ENCODE results near the gene RAD9A. TPM values are rescaled to one million over a fixed set of nuclear protein-coding genes. Genes with fewer than 3 reads are reported as not detected.

The RAD9A gene
- 26.9 and 38.6 TPM in 2 replicates for total RNA-seq (2022)
- percentile 54 among the genes with signal in this experiment for Bru-seq, nascent RNA
- BruChase-seq, experiment 1, labeled RNA remaining after a 6-hour chase = percentile 62 among the genes with signal in this experiment
- BruChase-seq, experiment 2, labeled RNA remaining after a 2-hour chase = percentile 65 among the genes with signal in this experiment
- long read RNA-seq, partial matches to known transcripts = 5 of 16 reads
- long read RNA-seq, other reads (novel, unspliced or antisense) = 7 of 16 reads

- DNase-seq = peak; percentile 94
- peak within 1 kb of the TSS; percentile 91 for H3K4me3 Mint-ChIP-seq (ENCODE audit: low read depth, unreplicated experiment)
- H3K36me3 Mint-ChIP-seq (ENCODE audit: insufficient read depth, unreplicated experiment) = peaks cover 55% of the 10 kb centered on the region
- H3K9me3 Mint-ChIP-seq (ENCODE audit: low read depth, unreplicated experiment) = no peaks in the 10 kb centered on the region
- no peak for TF ChIP-seq CTCF (IDR thresholded peaks at IDR 0.05; ENCODE audit: unreplicated experiment)
- peak within 1 kb of the TSS; percentile 73 for H3K27ac Mint-ChIP-seq (ENCODE audit: unreplicated experiment)
- intact Hi-C loops (cut with micrococcal nuclease; ENCODE audit: unreplicated experiment) = loop anchor here (5.0 kb wide), 1 partner anchor 39 kb away; the partner anchor contains the start of gene POLD4
- H3K27me3 Mint-ChIP-seq (ENCODE audit: unreplicated experiment) = no peaks in the 10 kb centered on the region
- CTCF ChIA-PET = interaction anchor here (0.8 to 1.7 kb wide), 9 partner anchors 9 to 114 kb away, joined by 3 to 9 read pairs (median 3); partner anchors contain the start of genes PITPNM1, POLD4 and PPP1CA
- BruUV-seq (replicated peaks) = TSS peak; percentile 70
- H3K4me1 Mint-ChIP-seq (ENCODE audit: low read depth, unreplicated experiment) = peaks cover 31% of the 10 kb centered on the region
Observed at GRCh38 chr11:67391304-67392182, at the start of gene RAD9A. Gene RAD9A, plus strand, starts transcription at chr11:67391986. Its CDS starts 59 bp downstream, at chr11:67392045.

- H3K27me3 Mint-ChIP-seq (ENCODE audit: unreplicated experiment) = no peaks in the 10 kb centered on the region
- H3K27ac Mint-ChIP-seq (ENCODE audit: unreplicated experiment) = peak overlapping the region; percentile 96
- H3K36me3 Mint-ChIP-seq (ENCODE audit: insufficient read depth, unreplicated experiment) = peaks cover 16% of the 10 kb centered on the region
- DNase-seq = no peak
- no peak for TF ChIP-seq CTCF (IDR thresholded peaks at IDR 0.05; ENCODE audit: unreplicated experiment)
- no peaks in the 10 kb centered on the region for H3K9me3 Mint-ChIP-seq (ENCODE audit: low read depth, unreplicated experiment)
- BruUV-seq (replicated peaks) = no TSS peak
- intact Hi-C loops (cut with micrococcal nuclease; ENCODE audit: unreplicated experiment) = no loop called here
- peaks cover 46% of the 10 kb centered on the region for H3K4me1 Mint-ChIP-seq (ENCODE audit: low read depth, unreplicated experiment)
- CTCF ChIA-PET = interaction anchor here (0.6 to 3.2 kb wide), 5 partner anchors 13 to 57 kb away, joined by 4 to 46 read pairs (median 13); partner anchors contain the start of gene PPP1CA
- H3K4me3 Mint-ChIP-seq (ENCODE audit: low read depth, unreplicated experiment) = no peak overlapping the region
Observed at GRCh38 chr11:67344264-67344663, 47.5 kb upstream of the RAD9A start.

- H3K4me3 Mint-ChIP-seq (ENCODE audit: low read depth, unreplicated experiment) = peak overlapping the region; percentile 21
- H3K4me1 Mint-ChIP-seq (ENCODE audit: low read depth, unreplicated experiment) = peaks cover 55% of the 10 kb centered on the region
- TF ChIP-seq CTCF (IDR thresholded peaks at IDR 0.05; ENCODE audit: unreplicated experiment) = no peak
- intact Hi-C loops (cut with micrococcal nuclease; ENCODE audit: unreplicated experiment) = loop anchor here (5.0 kb wide), 1 partner anchor 37 kb away; no protein-coding TSS in a partner anchor
- peak; percentile 49 for DNase-seq
- CTCF ChIA-PET = interaction anchor here (0.6 to 3.2 kb wide), 15 partner anchors 9 to 353 kb away, joined by 3 to 46 read pairs (median 5); partner anchors contain the start of genes CLCF1, KDM2A, NUDT8 and PPP1CA
- peak overlapping the region; percentile 96 for H3K27ac Mint-ChIP-seq (ENCODE audit: unreplicated experiment)
- no TSS peak for BruUV-seq (replicated peaks)
- no peaks in the 10 kb centered on the region for H3K27me3 Mint-ChIP-seq (ENCODE audit: unreplicated experiment)
- peaks cover 16% of the 10 kb centered on the region for H3K36me3 Mint-ChIP-seq (ENCODE audit: insufficient read depth, unreplicated experiment)
- H3K9me3 Mint-ChIP-seq (ENCODE audit: low read depth, unreplicated experiment) = no peaks in the 10 kb centered on the region
Observed at GRCh38 chr11:67345247-67345919, 46.4 kb upstream of the RAD9A start.
